Neural cell (in vitro differentiated cells): ENCODE measurements around the gene OR1K1.
"Not testable (repeated sequence)": the region's sequence is repeated elsewhere in the genome, so short reads cannot be mapped to it uniquely, and the experiment has no call there.

Source experiments
- CTCF ChIP-seq: fragments of 450-650 bp; IDR thresholded peaks from 2 replicates; pipeline ENCODE4 v1.5.1; 2014; ENCODE audit warnings: antibody characterized with exemption, mild to moderate bottlenecking, moderate library complexity; ENCODE audit not compliant: poor library complexity, severe bottlenecking
- EP300 ChIP-seq: fragments of 450-650 bp; conservative IDR thresholded peaks from 2 replicates; pipeline ENCODE4 v1.6.1; 2014; ENCODE audit warnings: antibody characterized with exemption, mild to moderate bottlenecking, moderate library complexity; ENCODE audit not compliant: poor library complexity, severe bottlenecking
- EZH2 ChIP-seq: fragments of 200-600, 300-800 bp; shearing (Covaris generic), sonication (generic); IDR thresholded peaks from 2 replicates; pipeline ENCODE4 v1.6.1; 2014; ENCODE audit warnings: antibody characterized with exemption, low read length, borderline replicate concordance, mild to moderate bottlenecking; ENCODE audit not compliant: insufficient read depth, poor library complexity, severe bottlenecking
- MXI1 ChIP-seq: fragments of 450-650 bp; conservative IDR thresholded peaks from 2 replicates; pipeline ENCODE4 v1.6.1; 2014; ENCODE audit warnings: antibody characterized with exemption, mild to moderate bottlenecking; ENCODE audit not compliant: poor library complexity, severe bottlenecking
- POLR2AphosphoS5 ChIP-seq: IDR thresholded peaks from 2 replicates; pipeline ENCODE4 v1.6.1; 2012
- RAD21 ChIP-seq: fragments of 450-650 bp; conservative IDR thresholded peaks from 2 replicates; pipeline ENCODE4 v1.6.1; 2014; ENCODE audit warnings: antibody characterized with exemption, mild to moderate bottlenecking, moderate library complexity
- REST ChIP-seq: IDR thresholded peaks from 2 replicates; pipeline ENCODE4 v1.6.1; 2012; ENCODE audit warnings: borderline replicate concordance
- SMC3 ChIP-seq: fragments of 450-650 bp; conservative IDR thresholded peaks from 2 replicates; pipeline ENCODE4 v1.6.1; 2014; ENCODE audit warnings: antibody characterized with exemption, mild to moderate bottlenecking, moderate library complexity; ENCODE audit not compliant: poor library complexity
- TAF1 ChIP-seq: IDR thresholded peaks from 2 replicates; pipeline ENCODE4 v1.6.1; 2012; ENCODE audit warnings: low read depth

- not testable (repeated sequence) for TF ChIP-seq CTCF, POLR2AphosphoS5, REST, EZH2, SMC3, TAF1, EP300, RAD21, MXI1
Measured at GRCh38 chr9:122838441-122838840, 38.5 kb downstream of the OR1K1 start.
